ENCODE measurements around the gene PAGE4.

PAGE4 gene

DNA sequence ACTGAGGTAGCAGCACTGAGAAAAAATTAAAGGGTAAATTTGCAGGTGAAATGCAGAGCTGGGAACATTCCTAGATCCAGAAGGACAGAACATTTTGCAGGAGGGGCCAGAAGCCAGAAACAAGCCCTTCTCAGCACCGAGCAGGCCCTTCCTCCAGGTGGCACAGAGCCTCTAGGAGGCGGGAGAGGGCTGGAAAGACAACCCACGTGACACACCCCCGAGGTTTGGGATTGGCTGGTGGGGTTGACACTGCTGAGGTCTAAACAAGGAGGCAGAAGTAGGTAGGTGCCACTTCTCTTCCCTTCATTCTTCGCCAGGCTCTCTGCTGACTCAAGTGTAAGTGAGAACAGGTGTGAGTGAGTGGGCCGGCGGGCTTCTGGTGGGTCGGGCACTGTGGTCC lies at the start of gene PAGE4:
PAGE4 (plus strand) TSS at position 288 of the 400 bp plus-strand sequence. CDS start 1,126 bp downstream, outside the sequence.
- no peak for DNase-seq

- DNase-seq = no peak
Observed at GRCh38 chrX:49784747-49785280, 44.3 kb upstream of the PAGE4 start.

GRCh38 chrX:49792376-49792775 lies 36.7 kb upstream of the PAGE4 start:
- DNase-seq = no peak

GRCh38 chrX:49793686-49794085 lies 35.4 kb upstream of the PAGE4 start:
- no peak for DNase-seq

DNA sequence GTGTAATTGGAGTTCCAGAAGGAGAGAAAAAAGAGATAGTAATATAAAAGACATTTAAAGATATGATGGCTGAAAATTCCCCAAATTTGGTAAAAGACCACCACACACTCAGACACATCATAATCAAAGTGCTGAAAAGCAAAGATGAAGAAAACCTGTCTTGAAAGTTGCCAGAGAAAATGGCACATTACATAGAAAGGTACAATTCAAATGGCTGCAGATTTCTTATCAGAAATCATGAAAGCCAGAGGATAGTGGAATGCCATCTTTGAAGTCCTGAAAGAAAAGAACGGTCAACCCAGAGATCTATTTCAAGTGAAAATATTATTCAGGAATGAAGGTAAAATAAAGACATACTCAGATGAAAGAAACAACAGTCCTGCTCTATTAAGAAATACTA lies 29.3 kb upstream of the PAGE4 start:
- DNase-seq = no peak

DNA sequence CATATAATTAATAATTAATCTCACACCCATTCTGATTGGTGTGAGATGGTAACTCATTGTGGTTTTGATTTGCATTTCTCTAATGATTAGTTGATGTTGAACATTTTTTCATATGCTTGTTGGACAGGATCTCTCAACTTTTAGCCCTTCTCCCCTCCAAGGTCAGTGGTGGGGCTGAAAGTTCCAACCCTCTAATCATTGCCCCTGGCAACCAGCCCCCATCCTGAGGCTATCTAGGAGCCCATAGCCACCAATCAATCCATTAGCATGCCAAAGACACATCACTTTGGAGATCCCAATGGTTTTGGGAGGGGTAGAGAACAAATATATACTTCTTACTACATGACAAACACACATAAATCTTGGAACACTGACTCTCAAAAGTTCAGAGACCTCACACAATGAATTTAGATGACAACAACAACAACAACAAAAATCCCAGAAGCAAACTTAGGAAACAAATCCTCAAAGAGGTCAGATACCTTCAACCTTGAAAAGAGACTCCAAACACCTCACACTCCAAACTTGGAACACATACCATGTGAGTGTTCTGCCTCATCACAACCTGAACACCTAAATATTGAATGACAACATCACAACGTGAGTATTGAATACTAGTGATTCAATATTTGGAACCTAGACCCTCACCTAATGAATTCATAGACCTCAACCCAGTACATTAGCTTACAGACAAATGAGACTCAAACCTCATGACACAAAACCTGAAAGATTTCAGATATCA lies 19.0 kb upstream of the PAGE4 start:
- DNase-seq = no peak

DNA sequence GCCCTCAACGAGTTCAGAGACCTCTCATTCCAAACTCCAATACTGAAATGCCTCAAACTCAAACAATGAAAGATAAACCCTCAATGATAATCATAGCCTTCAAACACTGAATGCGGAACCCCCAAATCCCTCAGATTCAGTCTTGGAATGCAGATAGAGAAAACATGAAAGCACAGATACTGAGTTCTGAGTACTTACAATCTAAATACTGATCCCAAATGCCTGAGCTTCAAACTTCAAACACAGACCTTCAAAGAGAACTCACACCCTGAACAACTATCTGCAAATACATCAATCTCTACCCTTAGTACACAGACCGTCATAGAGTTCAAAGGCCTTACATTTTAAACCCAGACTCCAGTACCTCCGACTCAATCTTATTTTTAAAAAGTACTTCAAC lies 16.9 kb upstream of the PAGE4 start:
- DNase-seq = no peak

DNA sequence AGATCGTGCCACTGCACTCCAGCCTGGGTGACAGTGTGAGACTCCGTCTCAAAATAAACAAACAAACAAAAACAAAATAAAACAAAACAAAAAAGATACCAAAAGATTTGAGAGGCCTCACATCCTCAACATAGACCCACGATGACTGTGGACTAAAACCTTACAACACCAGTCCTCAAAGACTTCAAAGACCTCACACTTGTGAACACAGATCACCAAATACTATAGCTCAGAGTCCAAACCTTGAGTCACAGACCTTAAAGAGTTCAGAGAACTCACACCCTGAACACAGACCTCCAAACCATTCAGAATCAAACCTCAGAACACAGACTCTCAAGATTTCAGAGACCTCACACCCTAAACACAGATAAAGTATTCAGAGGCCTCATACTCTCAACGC lies 12.7 kb upstream of the PAGE4 start:
- DNase-seq = no peak

- DNase-seq = peak; percentile 14 to 29
Observed at GRCh38 chrX:49838374-49838773, 9.3 kb downstream of the PAGE4 start.

DNA sequence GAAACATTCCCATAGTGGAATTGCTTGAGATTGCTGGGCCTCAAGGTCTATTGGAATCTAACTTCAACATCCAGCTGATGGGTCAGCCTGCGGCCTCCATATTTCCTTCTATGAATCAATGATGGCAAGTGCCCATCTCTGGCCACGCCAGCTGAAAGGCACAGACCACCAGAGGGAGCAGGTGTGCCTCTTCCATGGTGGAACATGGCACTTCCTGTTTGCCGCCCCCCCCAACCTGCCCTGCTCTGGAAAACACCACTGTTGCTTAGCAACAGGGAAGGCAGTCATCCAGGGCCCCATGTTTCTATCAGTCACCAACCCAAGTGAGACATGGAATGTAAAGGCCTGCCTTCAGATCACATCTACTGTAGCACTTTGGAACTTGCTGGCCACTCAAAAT lies 11.6 kb downstream of the PAGE4 start:
- DNase-seq = peak in 1 of 2 experiments; percentile 1

- no peak for DNase-seq
Observed at GRCh38 chrX:49842621-49843020, 13.5 kb downstream of the PAGE4 start.

- no peak for DNase-seq
Observed at GRCh38 chrX:49844611-49845010, 15.5 kb downstream of the PAGE4 start.

DNA sequence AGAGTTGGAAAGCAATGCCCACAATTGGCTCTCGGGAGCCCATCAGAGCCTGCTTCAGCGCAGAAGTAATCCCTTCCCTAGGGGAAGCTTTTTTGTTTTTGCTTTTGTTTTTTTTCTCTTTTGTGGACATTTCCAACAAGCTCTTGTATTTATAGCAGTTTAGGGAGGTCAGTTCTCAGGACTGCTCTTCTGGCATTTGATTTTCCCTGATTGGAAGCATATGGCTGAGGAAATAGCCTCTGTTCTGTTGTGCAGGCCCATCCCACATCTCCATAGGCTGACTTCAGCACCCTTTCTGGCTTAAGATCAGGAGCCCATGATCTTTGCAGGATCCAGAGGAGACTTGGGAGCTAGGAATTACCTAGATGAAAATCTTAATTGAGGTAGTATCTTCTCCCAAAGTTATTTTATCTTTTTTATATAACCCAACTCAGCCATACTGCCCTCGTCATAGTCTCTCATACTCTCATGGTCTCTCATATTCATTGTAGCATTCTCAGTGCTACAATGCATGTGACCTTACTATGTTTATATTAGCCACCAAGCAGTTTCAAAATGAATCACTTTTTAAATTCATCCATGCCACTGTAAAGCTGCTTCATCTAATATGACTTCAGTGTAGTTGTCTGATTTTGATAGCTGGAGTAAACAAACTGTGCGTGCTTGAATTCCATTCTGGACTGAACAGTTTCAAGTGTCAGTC lies 16.7 kb downstream of the PAGE4 start:
- DNase-seq = no peak

GRCh38 chrX:49846522-49846921 lies 17.4 kb downstream of the PAGE4 start:
- DNase-seq = no peak

- DNase-seq = no peak
Observed at GRCh38 chrX:49848275-49848674, 19.2 kb downstream of the PAGE4 start.

DNA sequence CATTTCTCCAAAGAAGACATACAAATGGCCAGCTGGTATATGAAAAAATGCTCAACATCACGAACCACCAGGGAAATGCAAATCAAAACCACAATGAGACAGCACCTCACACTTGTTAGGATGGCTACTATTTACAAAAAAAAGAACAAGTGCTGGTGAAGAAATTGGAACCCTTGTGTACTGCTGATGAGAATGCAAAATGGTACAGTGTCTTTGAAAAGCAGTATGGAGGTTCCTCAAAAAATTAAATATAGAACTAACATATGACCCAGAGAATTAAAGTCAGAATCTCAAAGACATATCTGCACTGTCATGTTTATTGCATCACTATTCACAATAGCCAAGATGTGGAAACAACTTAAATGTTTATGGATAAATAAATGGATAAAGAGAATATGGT lies 20.9 kb downstream of the PAGE4 start:
- DNase-seq = no peak

GRCh38 chrX:49853661-49854060 lies 24.6 kb downstream of the PAGE4 start:
- no peak for DNase-seq

- no peak for DNase-seq
Observed at GRCh38 chrX:49856819-49857218, 27.7 kb downstream of the PAGE4 start.

GRCh38 chrX:49858341-49858740 lies 29.2 kb downstream of the PAGE4 start:
- no peak for DNase-seq

DNA sequence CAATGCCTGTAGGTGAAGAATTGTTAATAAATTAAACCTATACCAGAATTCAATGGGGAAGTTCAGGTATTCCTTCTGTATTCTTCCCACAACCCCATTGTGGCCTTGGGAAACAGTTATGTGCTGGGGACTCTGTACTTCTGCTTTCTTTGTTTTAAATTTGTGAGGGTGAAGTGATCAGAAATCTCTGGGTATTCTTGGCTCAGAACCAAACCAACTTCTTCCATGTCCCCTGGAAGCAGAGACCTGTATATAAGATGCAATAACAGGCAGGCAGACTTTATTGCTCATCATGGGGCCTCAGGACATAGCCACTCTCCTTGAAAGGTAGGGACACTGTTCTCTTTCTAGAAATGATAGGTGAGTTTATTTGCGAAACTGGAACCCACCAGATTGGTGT lies 30.4 kb downstream of the PAGE4 start:
- DNase-seq = peak in 1 of 2 experiments; percentile 4

DNA sequence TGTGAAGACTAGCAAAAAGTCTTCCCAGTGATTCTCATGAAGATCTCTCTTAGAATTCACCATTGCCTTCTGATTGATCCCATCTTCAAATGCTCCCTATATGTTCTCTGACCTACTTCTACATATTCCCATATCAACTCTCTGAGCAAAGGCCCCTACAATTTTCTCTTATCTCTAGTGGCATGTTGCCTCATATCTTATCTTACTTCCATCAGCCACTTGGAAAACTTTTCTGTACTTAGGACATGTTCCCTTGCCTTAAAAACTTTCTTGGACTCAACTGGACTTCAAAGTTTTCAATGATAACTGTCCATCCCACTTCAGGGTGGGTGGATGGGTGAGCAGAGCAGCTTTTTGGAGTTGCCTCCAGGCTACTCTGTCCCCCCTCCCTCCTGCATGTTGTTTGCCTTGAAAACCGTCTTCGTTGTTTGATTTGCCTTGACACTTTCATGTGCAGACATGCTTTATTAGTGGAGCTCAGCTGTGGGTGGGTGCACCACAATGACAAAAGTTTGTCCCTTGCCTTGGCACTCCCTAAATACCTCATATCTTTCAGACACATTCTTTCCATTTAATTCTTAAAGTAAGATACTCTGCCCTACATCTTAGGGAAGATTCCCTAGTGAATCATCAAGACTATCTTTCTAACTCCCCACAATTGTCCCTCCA lies 31.9 kb downstream of the PAGE4 start:
- no peak for DNase-seq

DNA sequence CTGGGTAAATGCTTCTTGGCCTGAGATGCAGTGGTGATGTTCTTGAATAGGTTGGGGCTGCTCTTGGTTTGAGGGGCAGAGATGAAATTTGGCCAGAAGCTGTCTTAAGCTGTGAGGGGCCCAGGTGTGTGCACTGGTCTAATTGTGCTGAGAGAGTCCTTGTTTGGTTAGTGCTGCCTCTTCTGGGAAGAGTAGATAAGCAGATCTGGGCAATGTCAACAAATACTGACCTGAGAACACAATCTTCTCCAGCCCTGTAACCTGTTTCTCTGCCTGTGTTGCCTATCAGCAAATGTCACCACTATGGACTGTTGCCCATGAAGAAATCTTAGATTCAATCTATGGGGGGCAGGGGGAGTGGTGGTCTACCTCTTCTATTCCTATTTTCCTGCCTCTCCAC lies 33.0 kb downstream of the PAGE4 start:
- no peak for DNase-seq

DNA sequence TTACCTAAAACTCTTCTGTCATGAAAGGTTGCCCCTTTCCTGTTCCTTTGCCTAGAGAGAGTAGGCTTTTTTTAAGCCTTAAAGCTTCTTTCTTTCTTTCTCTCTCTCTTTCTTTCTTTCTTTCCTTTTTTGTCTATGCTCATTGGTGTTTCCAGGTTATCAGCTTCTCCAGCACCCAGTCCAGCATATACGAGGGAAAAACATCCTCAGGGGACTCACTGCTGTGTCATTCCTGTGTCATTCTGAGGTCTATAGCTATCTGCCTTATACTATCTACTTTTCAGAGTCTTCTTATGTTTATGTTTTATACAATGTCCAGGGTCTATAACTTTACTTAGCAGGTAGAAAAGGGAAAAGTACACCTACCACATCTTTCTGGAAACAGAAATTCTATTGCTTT lies 39.6 kb downstream of the PAGE4 start:
- no peak for DNase-seq

GRCh38 chrX:49876750-49877149 lies 47.6 kb downstream of the PAGE4 start:
- peak; percentile 8 to 9 for DNase-seq
